Adrenal gland (tissue), 12 donors: ENCODE results near the gene ABCC3. TPM values are rescaled to one million over a fixed set of nuclear protein-coding genes. Genes with fewer than 3 reads are reported as not detected.
"Not testable (repeated sequence)": the region's sequence is repeated elsewhere in the genome, so short reads cannot be mapped to it uniquely, and the experiment has no call there.

ENCODE experiments used
- DNase-seq, 7 donors: peaks; one replicate each; pipeline ENCODE4 v3.0.0-alpha.2; 2019 to 2020
- H3K27ac ChIP-seq, 5 donors: fragments of 200-600 bp; sonication (generic) in 4 of 5; 1 replicate in 3 of 5; 2 replicates in 2 of 5; pipeline versions ENCODE4 v1.5.1 to v1.8.0; 2016 to 2020; ENCODE audit warnings: mild to moderate bottlenecking in 1 of 5
- H3K27me3 ChIP-seq: fragments of 200-600 bp; 2 replicates; pipeline ENCODE4 v1.8.0; 2021
- H3K36me3 ChIP-seq, 2 donors: fragments of 200-600 bp; replicated peaks in 1 of 2; 1 replicate in 1 of 2; 2 replicates in 1 of 2; pipeline versions ENCODE4 v1.5.1 to v1.8.0; 2018 to 2022
- H3K4me1 ChIP-seq, 2 donors: fragments of 200-600 bp; replicated peaks in 1 of 2; 1 replicate in 1 of 2; 2 replicates in 1 of 2; pipeline versions ENCODE4 v1.5.1 to v1.8.0; 2018 to 2021
- H3K4me3 ChIP-seq, 4 donors: fragments of 200-600 bp; sonication (generic) in 3 of 4; one replicate each; pipeline ENCODE4 v1.5.1; 2016 to 2018
- H3K9me3 ChIP-seq, 3 donors: fragments of 200-600 bp; sonication (generic) in 1 of 3; replicated peaks in 1 of 3; 1 replicate in 2 of 3; 2 replicates in 1 of 3; pipeline versions ENCODE4 v1.5.1 to v1.8.0; 2016 to 2021
- CTCF ChIP-seq, 6 experiments: fragments of 450-650 bp in 4 of 6; fragments of 200-600 bp in 2 of 6; sonication (generic) in 1 of 6; IDR thresholded peaks; 1 replicate in 5 of 6; 2 replicates in 1 of 6; pipeline versions ENCODE4 v1.5.1 to v1.8.0; 2016 to 2021; ENCODE audit warnings: antibody characterized with exemption in 6 of 6, mild to moderate bottlenecking in 2 of 6, moderate library complexity in 1 of 6
- POLR2A ChIP-seq, 2 donors: fragments of 450-650 bp; IDR thresholded peaks; one replicate each; pipeline ENCODE4 v1.6.1; 2017; ENCODE audit warnings: antibody characterized with exemption in 2 of 2, mild to moderate bottlenecking in 2 of 2, moderate library complexity in 1 of 2
- WGBS, 4 donors: extraction: QIAGEN DNeasy Blood & Tissue Kit in 2 of 4; methylation state at CpG; one replicate each; pipeline versions ENCODE4 v1.1.5 to v1.1.7; 2013 to 2017; 5-methylcytosine and 5-hydroxymethylcytosine counted together
- intact Hi-C, 2 donors: fragments of 100-400 bp; cut with DNase I; formaldehyde crosslinking; loops; one replicate each; pipeline versions ENCODE4 v1.14.1 to v1.15.0; 2022 to 2023
- polyA plus RNA-seq, 3 donors: library from polyadenylated mRNA; stranded (reverse); fragments of 200-250 nt in 2 of 3; fragments of 350-450 nt in 1 of 3; fragmentation: Illumina TruSeq in 1 of 3; extraction: RNeasy Lipid Tissue Mini Kit (QIAGEN cat#74804) in 1 of 3; gene quantifications; one replicate each; pipeline ENCODE4 v1.2.3, GENCODE V29; 2013 to 2014
- total RNA-seq, 9 donors: library from RNA; depleted of rRNA in 4 of 9; stranded (reverse); fragments of >200 nt in 4 of 9; fragments of 120-200 nt in 1 of 9; fragmentation: NEBNext Ultra II Directional in 1 of 9; extraction: Animal tissue kit (Norgen Biotek cat#: 25700) in 1 of 9; gene quantifications; one replicate each; pipeline versions ENCODE4 v1.1.0 to v1.2.4, GENCODE V29; 2013 to 2023
- donor health status: healthy with polysubstance abuse.
- donor health status: Bipolar disorder and iron deficiency.
- donor health status: DM: yes; HTN: yes; CAD: no.
- donor health status: DM: no; HTN: no; CAD: no.
- donor health status: DM: no; HTN: no; CAD: no.
- donor health status: DM: yes; HTN: yes; CAD: no.

The ABCC3 gene
- total and polyA plus RNA-seq, 12 donors: 7.2 to 448 (median 262) TPM

- no peak overlapping the region for H3K27ac ChIP-seq
- TF ChIP-seq POLR2A (IDR thresholded peaks at IDR 0.05) (no peak), CTCF (IDR thresholded peaks at IDR 0.05) (no peak)
- no peaks in the 10 kb centered on the region for H3K9me3 ChIP-seq
- H3K27me3 ChIP-seq: no peaks in the 10 kb centered on the region
- peaks cover 12 to 21% of the 10 kb centered on the region in 2 donors for H3K4me1 ChIP-seq
- peaks cover 0 to 3% of the 10 kb centered on the region in 2 donors for H3K36me3 ChIP-seq
- no peak overlapping the region for H3K4me3 ChIP-seq
- 90 to 93% (median 92%) methylated on average over 12 of the region's 12 CpGs for WGBS, 4 donors
- DNase-seq: peak in 2 of 7 donors; percentile 13 to 15
- intact Hi-C loops: loop anchor here in 1 of 2 donors (5.0 kb wide), 1 partner anchor 46 kb away; the partner anchor contains the start of gene ABCC3
Observed at GRCh38 chr17:50677851-50678375, 43.2 kb downstream of the ABCC3 start.

DNA sequence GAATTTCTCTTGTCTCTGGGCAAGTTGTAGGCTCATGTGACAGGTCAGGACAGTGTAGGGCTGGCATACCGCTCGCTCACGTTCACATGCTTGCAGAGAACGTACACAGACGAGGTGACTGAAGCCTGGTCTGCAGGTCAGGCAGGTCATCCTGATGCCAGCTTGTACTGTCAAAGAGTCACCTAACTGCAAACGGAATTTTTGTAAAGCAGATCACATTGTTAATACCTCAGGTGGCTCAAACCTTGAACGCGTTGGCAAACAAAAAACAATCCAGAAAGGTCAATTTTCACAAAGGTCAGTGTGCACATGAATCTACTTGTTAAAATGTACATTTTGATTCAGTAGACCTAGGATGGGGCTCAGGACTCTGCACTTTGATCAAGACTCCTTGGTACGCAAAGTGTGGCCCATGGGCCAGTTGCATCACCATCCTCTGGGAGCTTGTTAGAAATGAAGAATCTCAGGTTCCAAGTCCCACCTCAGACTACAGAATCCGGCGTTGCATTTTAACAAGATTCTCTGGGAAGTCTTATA is 44.4 kb downstream of the ABCC3 start:
- 92 to 95% (median 94%) methylated on average over 11 of the region's 11 CpGs for WGBS, 4 donors
- H3K9me3 ChIP-seq: no peaks in the 10 kb centered on the region
- peaks cover 0 to 3% of the 10 kb centered on the region in 2 donors for H3K36me3 ChIP-seq
- peaks cover 12 to 24% of the 10 kb centered on the region in 2 donors for H3K4me1 ChIP-seq
- DNase-seq: peak in 1 of 7 donors; percentile 5
- no peaks in the 10 kb centered on the region for H3K27me3 ChIP-seq
- TF ChIP-seq POLR2A (IDR thresholded peaks at IDR 0.05) (no peak), CTCF (IDR thresholded peaks at IDR 0.05) (no peak)
- intact Hi-C loops: loop anchor here in 1 of 2 donors (5.0 kb wide), 1 partner anchor 47 kb away; the partner anchor contains the start of gene ABCC3
- no peak overlapping the region for H3K4me3 ChIP-seq
- H3K27ac ChIP-seq: no peak overlapping the region

DNA sequence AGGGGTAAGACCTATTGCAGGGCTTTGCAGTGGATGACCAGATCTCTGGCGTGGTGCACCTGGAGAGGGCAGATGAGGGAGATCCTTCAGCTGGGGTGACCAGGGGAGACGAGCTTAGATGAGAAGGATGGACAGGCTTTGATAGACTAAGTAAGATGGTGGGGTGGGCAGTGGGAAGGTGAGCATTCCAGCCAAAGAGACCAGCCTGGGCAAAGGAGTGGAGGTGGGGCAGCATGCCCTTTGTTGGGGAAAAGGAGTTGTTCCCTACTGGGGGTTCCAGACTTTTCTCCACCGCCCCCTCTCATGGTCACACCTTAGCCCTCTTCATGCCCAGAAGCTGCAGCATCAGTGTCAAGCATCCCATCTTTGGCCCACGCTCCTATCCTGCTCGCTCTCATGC is 45.4 kb downstream of the ABCC3 start:
- H3K9me3 ChIP-seq: no peaks in the 10 kb centered on the region
- intact Hi-C loops: loop anchor here in 1 of 2 donors (5.0 kb wide), 1 partner anchor 48 kb away; the partner anchor contains the start of gene ABCC3
- no peak overlapping the region for H3K27ac ChIP-seq
- no peaks in the 10 kb centered on the region for H3K27me3 ChIP-seq
- 93 to 99% (median 97%) methylated on average over 5 of the region's 5 CpGs for WGBS, 4 donors
- DNase-seq: peak in 2 of 7 donors; percentile 10 to 13
- peaks cover 12 to 24% of the 10 kb centered on the region in 2 donors for H3K4me1 ChIP-seq
- no peak overlapping the region for H3K4me3 ChIP-seq
- TF ChIP-seq POLR2A (IDR thresholded peaks at IDR 0.05) (no peak), CTCF (IDR thresholded peaks at IDR 0.05) (no peak)
- H3K36me3 ChIP-seq: peaks cover 0 to 3% of the 10 kb centered on the region in 2 donors

GRCh38 chr17:50680543-50681262 is 46.0 kb downstream of the ABCC3 start:
- 58 to 66% (median 62%) methylated on average over 10 to 12 of the region's 12 CpGs for WGBS, 4 donors

More at GRCh38 chr17:50680543-50681262, 46.0 kb downstream of the ABCC3 start:
- peak in 2 of 7 donors; percentile 20 to 23 for DNase-seq
- H3K36me3 ChIP-seq, H3K9me3 ChIP-seq, H3K4me3 ChIP-seq, H3K27me3 ChIP-seq: not testable (repeated sequence)
- peaks cover 12 to 25% of the 10 kb centered on the region in 2 donors for H3K4me1 ChIP-seq
- intact Hi-C loops: loop anchor here in 1 of 2 donors (5.0 kb wide), 1 partner anchor 48 kb away; the partner anchor contains the start of gene ABCC3
- peak overlapping the region; percentile 36 to 87 (median 76) for H3K27ac ChIP-seq
